AG09309 (cell line): ENCODE data around the gene WDR72.
"Not testable (repeated sequence)": the region's sequence is repeated elsewhere in the genome, so short reads cannot be mapped to it uniquely, and the experiment has no call there.

Experiments
- DNase-seq: peaks from one replicate; pipeline ENCODE4 v3.0.0-alpha.2; 2010; ENCODE audit warnings: low read depth
- H3K4me3 ChIP-seq: 2 replicates; pipeline ENCODE4 v1.5.1; 2011; ENCODE audit warnings: mild to moderate bottlenecking, low read depth, low read length, moderate library complexity; ENCODE audit not compliant: control insufficient read depth
- TF ChIP-seq, protein P1 (sequence below): IDR thresholded peaks from 2 replicates; pipeline ENCODE4 v1.5.1; 2011; ENCODE audit warnings: mild to moderate bottlenecking, low read depth, low read length, inconsistent platforms; ENCODE audit not compliant: insufficient read depth, control insufficient read depth; ENCODE audit errors: missing control alignments

Gene WDR72

DNA sequence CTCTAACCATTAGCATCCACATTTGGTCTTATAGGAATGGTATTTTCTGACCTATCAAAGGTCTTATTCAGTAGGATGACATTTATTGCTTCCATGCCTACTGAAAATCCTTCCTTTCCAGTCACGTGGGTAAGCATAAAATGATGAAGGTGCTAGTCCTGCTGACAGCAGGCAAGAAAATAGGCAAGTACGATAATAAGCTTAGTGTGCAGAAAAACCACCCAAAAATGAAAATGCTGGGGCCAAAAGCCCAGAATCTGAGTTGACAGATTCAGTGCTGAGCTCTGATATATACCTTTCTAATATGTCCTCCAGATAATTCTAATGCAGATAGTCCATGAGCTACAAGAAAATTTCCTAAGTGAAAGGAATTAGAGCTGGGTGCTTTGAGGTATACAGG, 194.8 kb downstream of the WDR72 start:
- no peak for DNase-seq
- TF ChIP-seq, protein P1, sequence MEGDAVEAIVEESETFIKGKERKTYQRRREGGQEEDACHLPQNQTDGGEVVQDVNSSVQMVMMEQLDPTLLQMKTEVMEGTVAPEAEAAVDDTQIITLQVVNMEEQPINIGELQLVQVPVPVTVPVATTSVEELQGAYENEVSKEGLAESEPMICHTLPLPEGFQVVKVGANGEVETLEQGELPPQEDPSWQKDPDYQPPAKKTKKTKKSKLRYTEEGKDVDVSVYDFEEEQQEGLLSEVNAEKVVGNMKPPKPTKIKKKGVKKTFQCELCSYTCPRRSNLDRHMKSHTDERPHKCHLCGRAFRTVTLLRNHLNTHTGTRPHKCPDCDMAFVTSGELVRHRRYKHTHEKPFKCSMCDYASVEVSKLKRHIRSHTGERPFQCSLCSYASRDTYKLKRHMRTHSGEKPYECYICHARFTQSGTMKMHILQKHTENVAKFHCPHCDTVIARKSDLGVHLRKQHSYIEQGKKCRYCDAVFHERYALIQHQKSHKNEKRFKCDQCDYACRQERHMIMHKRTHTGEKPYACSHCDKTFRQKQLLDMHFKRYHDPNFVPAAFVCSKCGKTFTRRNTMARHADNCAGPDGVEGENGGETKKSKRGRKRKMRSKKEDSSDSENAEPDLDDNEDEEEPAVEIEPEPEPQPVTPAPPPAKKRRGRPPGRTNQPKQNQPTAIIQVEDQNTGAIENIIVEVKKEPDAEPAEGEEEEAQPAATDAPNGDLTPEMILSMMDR: no peak
- no peak overlapping the region for H3K4me3 ChIP-seq

DNA sequence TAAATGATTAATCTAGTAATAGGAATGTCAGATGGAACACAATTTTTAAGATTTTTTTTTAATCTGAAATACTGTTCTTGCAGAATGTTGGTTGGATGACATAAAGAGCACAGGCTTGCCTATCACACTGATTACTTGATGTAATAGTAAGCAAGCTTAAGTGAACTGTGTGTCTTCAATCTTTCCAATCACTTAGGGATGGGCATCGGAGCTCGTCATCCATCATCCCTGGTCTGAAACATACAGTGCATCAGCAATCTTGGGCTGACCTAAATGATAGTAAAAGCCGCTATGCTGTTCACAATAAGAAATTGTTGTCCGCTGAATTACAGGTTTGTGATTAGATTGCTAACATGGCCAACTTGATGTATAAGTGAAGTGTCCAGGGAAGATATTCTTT, 195.8 kb downstream of the WDR72 start:
- TF ChIP-seq, protein P1: no peak
- DNase-seq: no peak
- no peak overlapping the region for H3K4me3 ChIP-seq

DNA sequence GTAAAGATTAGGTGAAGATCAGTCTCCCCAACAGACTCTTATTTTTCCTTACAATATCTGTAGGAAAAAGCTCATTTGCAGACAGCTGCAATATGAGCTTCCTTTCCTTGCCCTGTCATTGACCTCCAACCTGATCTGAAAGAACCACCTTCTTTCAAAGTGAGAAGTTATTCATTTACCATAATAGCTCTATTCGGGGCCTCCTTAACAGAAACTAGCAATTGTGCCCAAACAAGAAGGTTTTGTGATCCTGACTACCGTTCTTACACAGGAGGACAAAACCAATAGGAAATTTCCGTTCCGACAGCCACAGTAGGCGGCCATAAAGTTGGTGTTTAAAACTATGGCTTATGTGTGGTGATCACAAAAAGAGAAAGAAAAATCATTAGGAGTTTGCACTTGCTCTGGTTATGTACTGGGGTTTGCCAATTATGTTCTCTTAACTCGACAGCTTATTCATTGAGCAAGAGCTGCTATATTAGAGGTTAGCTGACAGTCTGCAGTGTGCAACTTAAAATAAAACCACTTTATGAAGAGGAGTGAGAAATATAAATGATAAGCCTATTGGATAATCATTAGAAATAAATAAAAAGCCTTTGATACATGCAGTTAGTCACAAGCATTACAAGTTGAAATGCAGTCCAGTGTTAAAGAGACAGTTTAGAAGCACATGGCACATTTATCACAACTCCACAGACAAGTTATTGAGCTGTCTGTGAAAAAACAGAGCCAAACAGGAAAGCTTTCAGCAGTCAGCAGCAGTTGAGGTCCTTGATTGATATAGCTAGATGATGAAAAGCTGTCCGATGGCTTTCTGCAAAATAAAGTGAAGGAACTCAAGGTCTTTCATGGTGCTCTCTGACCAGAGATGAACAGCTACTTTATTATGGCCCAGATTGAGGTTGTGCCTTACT, 199.8 kb downstream of the WDR72 start:
- H3K4me3 ChIP-seq: no peak overlapping the region
- DNase-seq: no peak
- TF ChIP-seq, protein P1: no peak

DNA sequence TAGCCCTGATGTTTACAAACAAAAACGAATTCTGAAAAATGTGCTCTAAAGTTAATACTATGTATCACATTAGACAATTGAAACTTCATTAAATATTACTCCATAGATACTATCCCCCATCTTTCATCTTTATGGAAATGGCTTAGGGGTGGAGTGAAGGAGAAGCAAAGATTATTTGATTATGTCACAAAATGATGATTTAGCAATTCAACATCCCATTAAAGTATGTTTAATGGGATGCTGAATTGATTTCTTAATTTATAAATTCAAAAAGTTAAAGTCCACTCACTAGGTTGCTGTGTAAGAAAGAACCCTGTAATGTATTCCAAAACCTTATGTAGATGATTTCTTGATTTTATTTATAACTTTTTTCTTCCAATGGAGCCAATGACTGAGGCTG, 201.1 kb downstream of the WDR72 start:
- no peak for DNase-seq
- TF ChIP-seq, protein P1: no peak
- H3K4me3 ChIP-seq: no peak overlapping the region

DNA sequence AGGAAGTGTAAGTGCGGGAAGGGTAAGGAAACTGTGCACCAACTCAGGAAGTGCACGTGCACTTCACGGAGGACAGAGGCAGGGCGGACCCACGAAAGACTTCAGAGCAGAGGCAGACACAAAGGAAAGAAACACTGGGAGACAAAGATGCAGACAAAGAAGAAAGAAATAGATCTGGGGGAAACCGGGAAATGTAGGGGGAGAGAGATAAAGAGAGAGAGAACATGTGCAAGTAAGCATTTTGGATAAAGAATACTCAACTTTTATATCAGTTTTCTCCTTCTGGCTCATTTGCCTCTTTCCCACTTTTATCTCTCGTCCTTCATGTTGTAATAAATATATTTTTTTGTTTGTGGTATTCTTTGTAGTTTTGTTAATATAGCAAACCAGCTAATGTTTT, 204.2 kb downstream of the WDR72 start:
- no peak for DNase-seq
- H3K4me3 ChIP-seq: no peak overlapping the region
- TF ChIP-seq, protein P1: no peak

DNA sequence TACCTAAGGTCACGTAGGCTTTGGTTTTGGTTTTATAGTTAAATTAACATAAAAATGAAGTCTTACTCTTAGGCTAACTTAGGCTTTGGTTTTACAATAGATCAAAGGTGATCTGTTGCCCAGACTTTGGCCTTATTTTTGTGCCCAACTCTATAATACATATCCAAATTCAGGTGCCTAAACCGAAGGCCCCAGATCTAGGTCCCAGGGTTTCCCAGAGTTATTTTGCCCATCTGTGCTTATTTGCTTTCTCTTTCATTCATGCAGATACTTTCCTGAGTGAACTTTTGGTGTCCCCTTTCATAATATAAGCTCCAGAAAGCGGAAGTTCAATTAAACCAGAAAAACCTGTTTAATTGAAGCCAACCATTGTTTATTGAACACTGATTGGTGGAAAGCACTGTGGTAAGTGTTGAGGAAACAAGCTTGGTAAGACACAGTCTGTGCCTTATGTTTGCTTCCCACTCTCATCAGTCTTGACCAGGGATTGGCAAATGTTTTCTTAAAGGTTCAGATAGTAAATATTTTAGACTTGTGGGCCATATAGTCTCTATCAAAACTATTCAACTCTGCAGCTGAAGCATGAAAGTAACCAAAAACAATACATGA, 209.7 kb downstream of the WDR72 start:
- no peak overlapping the region for H3K4me3 ChIP-seq
- TF ChIP-seq, protein P1: no peak
- no peak for DNase-seq

DNA sequence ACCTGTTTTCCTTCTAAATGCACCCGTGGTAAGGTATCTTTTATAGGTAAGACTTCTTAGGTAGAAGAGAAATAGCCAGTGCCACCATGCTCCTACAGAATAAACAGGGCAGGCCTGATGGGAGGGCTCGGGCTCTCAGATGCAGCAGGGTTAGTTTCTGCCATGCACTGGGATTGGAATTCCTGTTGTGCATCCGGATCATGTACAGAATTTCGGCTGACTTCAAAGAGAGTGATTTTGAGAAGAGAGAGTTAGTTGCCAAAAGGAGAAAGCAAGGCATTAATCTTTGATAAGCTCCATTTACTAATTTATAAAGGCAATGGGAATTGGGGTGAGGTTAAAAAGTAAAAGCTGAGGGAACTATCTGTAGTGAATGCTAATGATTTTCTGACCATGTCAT, 211.2 kb downstream of the WDR72 start:
- TF ChIP-seq, protein P1: no peak
- no peak for DNase-seq
- H3K4me3 ChIP-seq: no peak overlapping the region

DNA sequence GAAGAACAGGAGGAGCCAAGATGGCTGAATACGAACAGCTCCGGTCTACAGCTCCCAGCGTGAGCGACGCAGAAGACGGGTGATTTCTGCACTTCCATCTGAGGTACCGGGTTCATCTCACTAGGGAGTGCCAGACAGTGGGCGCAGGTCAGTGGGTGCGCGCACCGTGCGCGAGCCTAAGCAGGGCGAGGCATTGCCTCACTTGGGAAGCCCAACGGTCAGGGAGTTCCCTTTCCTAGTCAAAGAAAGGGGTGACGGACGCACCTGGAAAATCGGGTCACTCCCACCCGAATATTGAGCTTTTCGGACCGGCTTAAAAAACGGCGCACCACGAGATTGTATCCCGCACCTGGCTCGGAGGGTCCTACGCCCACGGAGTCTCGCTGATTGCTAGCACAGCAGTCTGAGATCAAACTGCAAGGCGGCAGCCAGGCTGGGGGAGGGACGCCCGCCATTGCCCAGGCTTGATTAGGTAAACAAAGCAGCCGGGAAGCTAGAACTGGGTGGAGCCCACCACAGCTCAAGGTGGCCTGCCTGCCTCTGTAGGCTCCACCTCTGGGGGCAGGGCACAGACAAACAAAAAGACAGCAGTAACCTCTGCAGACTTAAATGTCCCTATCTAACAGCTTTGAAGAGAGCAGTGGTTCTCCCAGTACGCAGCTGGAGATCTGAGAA, 218.7 kb downstream of the WDR72 start:
- H3K4me3 ChIP-seq, DNase-seq: not testable (repeated sequence)
